H9 (cell line): ENCODE measurements around the gene ORAI1. TPM values are rescaled to one million over a fixed set of nuclear protein-coding genes. Genes with fewer than 3 reads are reported as not detected.

Source experiments
- DNase-seq: peaks from one replicate; pipeline ENCODE4 v3.0.0-alpha.2; 2017
- H2AFZ ChIP-seq: one replicate; pipeline ENCODE4 v1.6.1; 2013; ENCODE audit warnings: mild to moderate bottlenecking, low read length, control low read depth, moderate library complexity
- H2AK5ac ChIP-seq: 2 replicates; pipeline ENCODE4 v1.6.1; 2013; ENCODE audit warnings: low read length, control low read depth, mixed read lengths; ENCODE audit not compliant: insufficient read length
- H2BK120ac ChIP-seq: one replicate; pipeline ENCODE4 v1.6.1; 2013; ENCODE audit warnings: low read depth, mild to moderate bottlenecking, low read length, control low read depth, inconsistent platforms; ENCODE audit not compliant: poor library complexity, severe bottlenecking
- H2BK12ac ChIP-seq: 2 replicates; pipeline ENCODE4 v1.6.1; 2013; ENCODE audit warnings: low read length, control low read depth, mixed read lengths, low read depth; ENCODE audit not compliant: insufficient read length
- H2BK15ac ChIP-seq: 2 replicates; pipeline ENCODE4 v1.6.1; 2013; ENCODE audit warnings: low read depth, low read length, control low read depth
- H2BK20ac ChIP-seq: one replicate; pipeline ENCODE4 v1.6.1; 2013; ENCODE audit warnings: low read depth, mild to moderate bottlenecking, low read length, control low read depth, inconsistent platforms; ENCODE audit not compliant: poor library complexity, severe bottlenecking
- H2BK5ac ChIP-seq: 2 replicates; pipeline ENCODE4 v1.6.1; 2013; ENCODE audit warnings: low read length, control low read depth, mixed read lengths; ENCODE audit not compliant: insufficient read length
- H3K14ac ChIP-seq: 2 replicates; pipeline ENCODE4 v1.6.1; 2013; ENCODE audit warnings: low read length, control low read depth; ENCODE audit not compliant: insufficient read depth
- H3K18ac ChIP-seq: 2 replicates; pipeline ENCODE4 v1.6.1; 2013; ENCODE audit warnings: low read depth, mild to moderate bottlenecking, mixed read lengths, low read length, control low read depth; ENCODE audit not compliant: insufficient read length
- H3K23ac ChIP-seq: 2 replicates; pipeline ENCODE4 v1.6.1; 2013; ENCODE audit warnings: low read length, control low read depth, mixed read lengths, low read depth; ENCODE audit not compliant: insufficient read length
- H3K23me2 ChIP-seq: 2 replicates; pipeline ENCODE4 v1.6.1; 2013; ENCODE audit warnings: low read depth, mild to moderate bottlenecking, mixed read lengths, low read length, control low read depth; ENCODE audit not compliant: insufficient read length, poor library complexity, severe bottlenecking
- H3K27ac ChIP-seq: 2 replicates; pipeline ENCODE4 v1.5.1; 2013; ENCODE audit warnings: low read length, control low read depth, mixed read lengths, low read depth; ENCODE audit not compliant: insufficient read length
- H3K27me3 ChIP-seq: 2 replicates; pipeline ENCODE4 v1.6.1; 2013; ENCODE audit warnings: low read length, control low read depth, inconsistent platforms; ENCODE audit not compliant: insufficient read depth
- H3K4ac ChIP-seq: 2 replicates; pipeline ENCODE4 v1.6.1; 2013; ENCODE audit warnings: low read depth, mild to moderate bottlenecking, control low read depth, inconsistent platforms, low read length, moderate library complexity
- H3K4me1 ChIP-seq: 2 replicates; pipeline ENCODE4 v1.6.1; 2013; ENCODE audit warnings: low read length, control low read depth, inconsistent platforms; ENCODE audit not compliant: insufficient read depth
- H3K4me2 ChIP-seq: 2 replicates; pipeline ENCODE4 v1.6.1; 2013; ENCODE audit warnings: low read length, control low read depth, mixed read lengths; ENCODE audit not compliant: insufficient read length, insufficient read depth
- H3K56ac ChIP-seq: 2 replicates; pipeline ENCODE4 v1.6.1; 2013; ENCODE audit warnings: low read depth, mild to moderate bottlenecking, mixed read lengths, low read length, control low read depth; ENCODE audit not compliant: insufficient read length
- H3K79me1 ChIP-seq: 2 replicates; pipeline ENCODE4 v1.6.1; 2013; ENCODE audit warnings: low read depth, mild to moderate bottlenecking, moderate library complexity, low read length, control low read depth, inconsistent platforms; ENCODE audit not compliant: insufficient read depth, poor library complexity, severe bottlenecking
- H3K79me2 ChIP-seq: 2 replicates; pipeline ENCODE4 v1.6.1; 2013; ENCODE audit warnings: low read length, control low read depth, inconsistent platforms; ENCODE audit not compliant: insufficient read depth
- H3K9ac ChIP-seq: 2 replicates; pipeline ENCODE4 v1.6.1; 2013; ENCODE audit warnings: low read length, control low read depth, mixed read lengths; ENCODE audit not compliant: insufficient read length; ENCODE audit errors: extremely low read depth
- H3K9me3 ChIP-seq: one replicate; pipeline ENCODE4 v1.6.1; 2013; ENCODE audit warnings: low read depth, low read length, inconsistent platforms; ENCODE audit not compliant: control insufficient read depth
- H3T11ph ChIP-seq: one replicate; pipeline ENCODE4 v1.6.1; 2013; ENCODE audit warnings: mild to moderate bottlenecking, low read length, control low read depth, inconsistent platforms
- H4K20me1 ChIP-seq: one replicate; pipeline ENCODE4 v1.6.1; 2013; ENCODE audit not compliant: control insufficient read depth, insufficient read length, insufficient read depth
- H4K5ac ChIP-seq: 2 replicates; pipeline ENCODE4 v1.6.1; 2013; ENCODE audit warnings: low read depth, mild to moderate bottlenecking, mixed read lengths, low read length, control low read depth; ENCODE audit not compliant: insufficient read length
- H4K8ac ChIP-seq: replicated peaks from 2 replicates; pipeline ENCODE4 v1.6.1; 2013; ENCODE audit warnings: low read length, control low read depth, mixed read lengths, low read depth; ENCODE audit not compliant: insufficient read length
- H4K91ac ChIP-seq: 2 replicates; pipeline ENCODE4 v1.6.1; 2013; ENCODE audit warnings: low read depth, mild to moderate bottlenecking, moderate library complexity, mixed read lengths, low read length, control low read depth; ENCODE audit not compliant: insufficient read length
- H3K27ac Mint-ChIP-seq, 3 experiments: 2 replicates in 2 of 3; 3 replicates in 1 of 3; pipeline ENCODE4 v1.8.0; 2020 to 2021; ENCODE audit warnings: mixed read lengths in 3 of 3, mild to moderate bottlenecking in 1 of 3, moderate library complexity in 1 of 3
- H3K27me3 Mint-ChIP-seq: 2 replicates; pipeline ENCODE4 v1.8.0; 2021; ENCODE audit warnings: low read depth, mild to moderate bottlenecking, moderate library complexity, mixed read lengths
- H3K36me3 Mint-ChIP-seq, 3 experiments: 2 replicates in 2 of 3; 3 replicates in 1 of 3; pipeline ENCODE4 v1.8.0; 2020 to 2021; ENCODE audit warnings: low read depth in 3 of 3, mixed read lengths in 3 of 3; ENCODE audit not compliant: insufficient read depth in 1 of 3
- H3K4me1 Mint-ChIP-seq, 2 experiments: 2 replicates each; pipeline ENCODE4 v1.8.0; 2020; ENCODE audit warnings: mixed read lengths in 2 of 2
- H3K4me3 Mint-ChIP-seq, 2 experiments: 2 replicates in 1 of 2; 3 replicates in 1 of 2; pipeline ENCODE4 v1.8.0; 2020 to 2021; ENCODE audit warnings: mild to moderate bottlenecking in 2 of 2, mixed read lengths in 2 of 2, moderate library complexity in 1 of 2
- H3K9me3 Mint-ChIP-seq, 2 experiments: 2 replicates in 1 of 2; 3 replicates in 1 of 2; pipeline ENCODE4 v1.8.0; 2020; ENCODE audit warnings: mild to moderate bottlenecking in 2 of 2, mixed read lengths in 2 of 2, moderate library complexity in 1 of 2
- WGBS: extraction: QIAGEN DNeasy Blood & Tissue Kit; methylation state at CpG from one replicate; pipeline ENCODE4 v1.1.7; 2013; ENCODE audit warnings: missing lambda C conversion rate, low lambda C conversion rate, mixed read lengths; ENCODE audit not compliant: insufficient read length; ENCODE audit errors: extremely low coverage; 5-methylcytosine and 5-hydroxymethylcytosine counted together
- total RNA-seq: library from RNA; stranded (reverse); gene quantifications from 2 replicates; pipeline ENCODE4 v1.2.1, GENCODE V29; 2021
- TF ChIP-seq, protein P1 (sequence below): fragments of 200-600 bp; sonication (generic); conservative IDR thresholded peaks from 3 replicates; pipeline ENCODE4 v1.8.0; 2021; ENCODE audit warnings: antibody characterized with exemption, mild to moderate bottlenecking

ORAI1 gene
- total RNA-seq, 1 experiment from 2014 or later, result 24.7 TPM

DNA sequence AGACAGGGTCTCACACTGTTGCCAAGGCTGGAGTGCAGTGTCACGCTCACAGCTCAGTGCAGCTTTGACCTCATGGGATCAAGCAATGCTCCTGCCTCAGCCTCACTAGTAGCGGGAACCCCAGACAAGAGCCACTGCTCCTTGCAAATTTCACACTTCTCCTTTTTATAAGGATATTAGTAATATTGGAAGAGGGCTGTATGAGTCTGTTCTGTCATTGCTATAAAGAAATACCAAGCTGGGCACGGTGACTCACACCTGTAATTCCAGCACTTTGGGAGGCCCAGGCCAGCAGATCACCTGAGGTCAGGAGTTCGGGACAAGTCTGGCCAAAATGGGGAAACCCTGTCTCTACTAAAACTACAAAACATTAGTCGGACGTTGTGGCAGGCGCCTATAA, 12.9 kb upstream of the ORAI1 start:
- H3K36me3 Mint-ChIP-seq, result peaks cover 0 to 4% (median 0%) of the 10 kb centered on the region in 3 experiments; a peak in 2 of 7 replicates
- WGBS, result no CpG with 5 or more reads among the region's 7 CpGs
- H2BK12ac ChIP-seq, result no peak overlapping the region
- H4K91ac ChIP-seq, result no peak overlapping the region
- peaks cover 8 to 28% of the 10 kb centered on the region in 2 experiments for H3K4me1 Mint-ChIP-seq
- no peak overlapping the region for H3K56ac ChIP-seq
- no peak overlapping the region for H3K9ac ChIP-seq
- no peak overlapping the region for H2BK120ac ChIP-seq
- H3K4me2 ChIP-seq, result no peak overlapping the region
- no peak overlapping the region for H4K5ac ChIP-seq
- no peak overlapping the region for H2BK15ac ChIP-seq
- H3K23ac ChIP-seq, result no peak overlapping the region
- no peak overlapping the region for H2BK5ac ChIP-seq
- no peak overlapping the region for H3K4me3 Mint-ChIP-seq
- H3K27me3 ChIP-seq, result no peaks in the 10 kb centered on the region
- no peaks in the 10 kb centered on the region for H3K79me2 ChIP-seq
- no peak overlapping the region for H2BK20ac ChIP-seq
- no peak for DNase-seq
- H3K9me3 ChIP-seq, result no peaks in the 10 kb centered on the region
- H3K27ac Mint-ChIP-seq, result no peak overlapping the region
- no peak overlapping the region for H2AFZ ChIP-seq
- H3K27ac ChIP-seq, result no peak overlapping the region
- H3K4me1 ChIP-seq, result no peaks in the 10 kb centered on the region
- no peaks in the 10 kb centered on the region for H3K23me2 ChIP-seq
- H4K8ac ChIP-seq, result no peak overlapping the region
- no peaks in the 10 kb centered on the region for H3K27me3 Mint-ChIP-seq
- H3K79me1 ChIP-seq, result no peaks in the 10 kb centered on the region
- no peak overlapping the region for H3K4ac ChIP-seq
- TF ChIP-seq, protein P1, sequence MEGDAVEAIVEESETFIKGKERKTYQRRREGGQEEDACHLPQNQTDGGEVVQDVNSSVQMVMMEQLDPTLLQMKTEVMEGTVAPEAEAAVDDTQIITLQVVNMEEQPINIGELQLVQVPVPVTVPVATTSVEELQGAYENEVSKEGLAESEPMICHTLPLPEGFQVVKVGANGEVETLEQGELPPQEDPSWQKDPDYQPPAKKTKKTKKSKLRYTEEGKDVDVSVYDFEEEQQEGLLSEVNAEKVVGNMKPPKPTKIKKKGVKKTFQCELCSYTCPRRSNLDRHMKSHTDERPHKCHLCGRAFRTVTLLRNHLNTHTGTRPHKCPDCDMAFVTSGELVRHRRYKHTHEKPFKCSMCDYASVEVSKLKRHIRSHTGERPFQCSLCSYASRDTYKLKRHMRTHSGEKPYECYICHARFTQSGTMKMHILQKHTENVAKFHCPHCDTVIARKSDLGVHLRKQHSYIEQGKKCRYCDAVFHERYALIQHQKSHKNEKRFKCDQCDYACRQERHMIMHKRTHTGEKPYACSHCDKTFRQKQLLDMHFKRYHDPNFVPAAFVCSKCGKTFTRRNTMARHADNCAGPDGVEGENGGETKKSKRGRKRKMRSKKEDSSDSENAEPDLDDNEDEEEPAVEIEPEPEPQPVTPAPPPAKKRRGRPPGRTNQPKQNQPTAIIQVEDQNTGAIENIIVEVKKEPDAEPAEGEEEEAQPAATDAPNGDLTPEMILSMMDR, result no peak
- no peak overlapping the region for H2AK5ac ChIP-seq
- H3K9me3 Mint-ChIP-seq, result peaks cover 0 to 3% of the 10 kb centered on the region in 2 experiments; a peak in 2 of 5 replicates
- no peak overlapping the region for H3T11ph ChIP-seq
- H3K14ac ChIP-seq, result no peak overlapping the region
- H3K18ac ChIP-seq, result no peak overlapping the region
- no peaks in the 10 kb centered on the region for H4K20me1 ChIP-seq
